ENCODE data around the gene ARHGEF12. TPM values are rescaled to one million over a fixed set of nuclear protein-coding genes. Genes with fewer than 3 reads are reported as not detected.
"Not testable (repeated sequence)": the region's sequence is repeated elsewhere in the genome, so short reads cannot be mapped to it uniquely, and the experiment has no call there.

Gene ARHGEF12
- total and polyA plus RNA-seq, 3 donors from 2014 or later, result 26.6 to 74.1 (median 72.7) TPM

DNA sequence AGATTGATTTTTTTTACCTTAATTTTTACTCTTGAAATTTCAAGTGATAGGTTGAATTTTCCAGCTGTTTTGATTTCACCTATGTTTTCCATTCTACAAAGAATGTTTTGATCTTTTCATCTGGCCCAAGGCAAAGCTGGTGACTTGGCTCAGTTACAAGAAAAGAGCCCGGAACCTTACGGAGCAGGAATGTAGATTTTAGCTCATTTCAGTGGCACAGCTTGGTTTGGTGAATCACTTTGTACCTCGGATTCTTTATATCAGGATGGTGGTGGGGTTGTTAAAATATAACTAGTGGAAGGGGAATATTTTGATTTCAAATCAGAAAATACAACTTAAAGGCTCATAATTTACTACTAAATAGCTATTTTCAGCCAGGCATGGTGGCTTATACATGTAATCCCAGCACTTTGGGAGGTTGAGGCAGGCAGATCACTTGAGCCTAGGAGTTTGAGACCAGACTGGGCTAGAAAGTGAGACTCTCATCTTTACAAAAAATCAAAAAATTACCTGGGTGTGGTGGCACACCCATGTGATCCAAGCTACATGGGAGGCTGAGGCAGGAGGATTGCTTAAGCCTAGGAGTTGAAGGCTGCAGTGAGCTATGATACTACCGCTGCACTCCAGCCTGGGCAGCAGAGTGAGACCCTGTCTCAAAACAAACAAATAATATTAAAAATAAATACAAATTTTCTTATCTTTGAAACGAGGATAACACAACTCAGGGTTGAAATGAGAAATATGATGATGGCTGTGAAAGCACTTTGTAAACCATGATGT is 166.0 kb downstream of the ARHGEF12 start:
- no peaks in the 10 kb centered on the region for H3K9me3 ChIP-seq
- no peaks in the 10 kb centered on the region for H3K36me3 ChIP-seq (ENCODE audit: low read depth, missing control alignments)
- H3K27me3 ChIP-seq, result no peaks in the 10 kb centered on the region
- intact Hi-C loops (cut with DNase I; ENCODE audit: low total_unique reads), result no loop called here
- no peak for DNase-seq
- no peaks in the 10 kb centered on the region for H3K4me1 ChIP-seq
- TF ChIP-seq, protein P1, sequence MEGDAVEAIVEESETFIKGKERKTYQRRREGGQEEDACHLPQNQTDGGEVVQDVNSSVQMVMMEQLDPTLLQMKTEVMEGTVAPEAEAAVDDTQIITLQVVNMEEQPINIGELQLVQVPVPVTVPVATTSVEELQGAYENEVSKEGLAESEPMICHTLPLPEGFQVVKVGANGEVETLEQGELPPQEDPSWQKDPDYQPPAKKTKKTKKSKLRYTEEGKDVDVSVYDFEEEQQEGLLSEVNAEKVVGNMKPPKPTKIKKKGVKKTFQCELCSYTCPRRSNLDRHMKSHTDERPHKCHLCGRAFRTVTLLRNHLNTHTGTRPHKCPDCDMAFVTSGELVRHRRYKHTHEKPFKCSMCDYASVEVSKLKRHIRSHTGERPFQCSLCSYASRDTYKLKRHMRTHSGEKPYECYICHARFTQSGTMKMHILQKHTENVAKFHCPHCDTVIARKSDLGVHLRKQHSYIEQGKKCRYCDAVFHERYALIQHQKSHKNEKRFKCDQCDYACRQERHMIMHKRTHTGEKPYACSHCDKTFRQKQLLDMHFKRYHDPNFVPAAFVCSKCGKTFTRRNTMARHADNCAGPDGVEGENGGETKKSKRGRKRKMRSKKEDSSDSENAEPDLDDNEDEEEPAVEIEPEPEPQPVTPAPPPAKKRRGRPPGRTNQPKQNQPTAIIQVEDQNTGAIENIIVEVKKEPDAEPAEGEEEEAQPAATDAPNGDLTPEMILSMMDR (IDR thresholded peaks at IDR 0.05), result no peak
- TF ChIP-seq POLR2A (IDR thresholded peaks at IDR 0.05), result no peak
- 78 to 82% methylated on average over 5 of the region's 5 CpGs for WGBS, 2 donors
- H3K27ac ChIP-seq, result no peak overlapping the region
- no peak overlapping the region for H3K4me3 ChIP-seq

DNA sequence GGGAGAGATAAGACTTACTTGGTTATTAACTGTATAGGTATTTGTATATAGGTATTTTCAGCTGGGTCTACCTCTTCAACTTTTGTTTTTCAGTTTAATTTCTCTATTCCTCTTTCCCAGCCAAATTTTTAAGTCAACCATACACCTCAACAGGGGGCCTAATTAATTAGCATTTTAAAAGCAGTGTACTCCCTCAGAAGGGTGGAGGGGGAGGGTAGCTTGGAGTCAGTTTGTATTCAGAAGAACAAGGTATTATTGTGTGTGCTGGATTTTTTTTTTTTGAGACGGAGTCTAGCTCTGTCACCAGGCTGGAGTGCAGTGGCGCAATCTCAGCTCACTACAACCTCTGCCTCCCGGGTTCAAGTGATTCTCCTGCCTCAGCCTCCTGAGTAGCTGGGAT is 167.3 kb downstream of the ARHGEF12 start:
- intact Hi-C loops (cut with DNase I; ENCODE audit: low total_unique reads), result not testable (repeated sequence)
- 76 to 79% methylated on average over 3 of the region's 3 CpGs for WGBS, 2 donors

DNA sequence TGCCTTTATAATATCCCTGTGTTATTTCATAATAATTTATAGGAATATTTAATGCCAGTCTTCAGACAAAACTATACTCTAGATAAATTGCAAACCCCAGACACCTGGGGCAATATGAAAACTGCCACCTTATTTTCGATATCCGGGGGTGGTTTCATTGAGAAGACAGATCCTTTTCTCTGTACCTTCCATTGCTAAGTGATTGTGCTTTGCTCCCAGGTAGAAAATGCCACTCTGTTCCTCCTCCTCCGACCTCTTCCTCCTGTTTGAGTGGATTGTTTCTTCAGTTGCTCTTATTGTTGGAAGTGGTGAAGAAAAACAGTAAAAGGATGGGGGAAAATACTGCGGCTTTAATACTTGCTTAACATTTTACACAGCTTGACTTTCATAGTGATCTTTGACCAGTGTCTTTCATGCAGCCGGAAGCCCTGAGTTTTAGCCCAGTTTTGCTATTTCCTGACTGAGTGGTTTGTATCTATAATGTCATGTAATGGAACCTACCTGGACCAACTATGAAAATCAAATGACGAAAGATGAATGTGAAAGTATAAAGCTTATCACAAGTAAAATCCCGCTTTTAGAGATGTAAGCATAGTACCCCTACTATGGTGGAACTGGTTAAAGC is 169.7 kb downstream of the ARHGEF12 start:
- Histone ChIP-seq H3K27me3 (no peaks in the 10 kb centered on the region), H3K27ac (no peak overlapping the region), H3K36me3 (ENCODE audit: low read depth, missing control alignments) (no peaks in the 10 kb centered on the region), H3K9me3 (no peaks in the 10 kb centered on the region), H3K4me3 (no peak overlapping the region), H3K4me1 (no peaks in the 10 kb centered on the region)
- WGBS, 2 donors, result 87 to 94% methylated on average over 7 of the region's 7 CpGs
- intact Hi-C loops (cut with DNase I; ENCODE audit: low total_unique reads), result no loop called here
- DNase-seq, result no peak
- TF ChIP-seq, protein P1 (IDR thresholded peaks at IDR 0.05), result no peak
- no peak for TF ChIP-seq POLR2A (IDR thresholded peaks at IDR 0.05)

More for the DNA sequence above, 167.3 kb downstream of the ARHGEF12 start:
- not testable (repeated sequence) for H3K4me3 ChIP-seq; H3K27me3 ChIP-seq; H3K4me1 ChIP-seq; H3K9me3 ChIP-seq; H3K36me3 ChIP-seq (ENCODE audit: low read depth, missing control alignments); DNase-seq; H3K27ac ChIP-seq

DNA sequence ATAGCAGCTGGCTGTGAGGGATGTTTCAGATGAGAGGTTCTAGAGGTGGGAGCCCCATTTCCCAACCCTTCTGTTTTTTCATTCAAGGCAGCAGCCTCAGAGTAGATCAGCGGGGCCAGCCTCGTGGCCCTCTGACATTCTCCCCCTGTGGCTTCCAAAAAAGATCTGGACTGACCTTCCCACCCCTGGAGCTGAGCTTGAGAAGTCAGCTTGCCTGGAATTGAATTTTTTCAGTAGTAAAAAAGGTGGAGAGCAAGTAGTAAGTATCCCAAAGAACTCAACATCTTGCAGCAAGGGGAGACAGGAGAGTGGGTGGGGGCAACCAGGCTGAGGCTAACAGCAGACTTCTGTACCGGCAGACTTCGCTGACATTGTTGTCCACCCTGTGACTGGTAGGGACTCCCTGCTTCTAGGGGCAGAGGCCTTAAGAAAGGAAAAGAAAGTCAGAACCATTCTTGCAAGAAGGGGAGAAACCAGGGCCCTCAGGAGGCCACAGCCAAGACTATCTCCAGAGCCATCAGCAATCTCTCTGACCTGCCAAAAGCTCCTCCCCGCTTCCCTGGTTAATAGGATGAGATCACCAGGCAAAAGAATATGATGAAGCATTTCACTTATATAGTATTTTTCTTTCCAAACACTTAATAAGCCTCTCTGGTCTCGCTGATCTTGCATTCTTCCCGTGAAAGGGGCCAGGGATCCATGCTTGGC is 173.3 kb downstream of the ARHGEF12 start:
- Histone ChIP-seq H3K4me1 (no peaks in the 10 kb centered on the region), H3K9me3 (no peaks in the 10 kb centered on the region), H3K27me3 (no peaks in the 10 kb centered on the region), H3K27ac (no peak overlapping the region), H3K4me3 (no peak overlapping the region), H3K36me3 (ENCODE audit: low read depth, missing control alignments) (no peaks in the 10 kb centered on the region)
- 63 to 66% methylated on average over 7 of the region's 7 CpGs for WGBS, 2 donors
- intact Hi-C loops (cut with DNase I; ENCODE audit: low total_unique reads), result loop anchor here (5.0 to 10.0 kb wide), 4 partner anchors 175 to 595 kb away; partner anchors contain the start of gene TECTA
- no peak for DNase-seq
- TF ChIP-seq POLR2A (IDR thresholded peaks at IDR 0.05), result no peak
- TF ChIP-seq, protein P1 (IDR thresholded peaks at IDR 0.05), result no peak
